Stomach smooth muscle (tissue), 2 donors: Measurements from ENCODE around the gene DHRS4.
"Not testable (repeated sequence)": the region's sequence is repeated elsewhere in the genome, so short reads cannot be mapped to it uniquely, and the experiment has no call there.

Source experiments
- H3K27ac ChIP-seq: one replicate; pipeline ENCODE4 v1.7.0; 2013; ENCODE audit warnings: mild to moderate bottlenecking, low read length, inconsistent platforms
- H3K27me3 ChIP-seq, 2 donors: one replicate each; pipeline ENCODE4 v1.7.0; 2013; ENCODE audit warnings: low read length in 2 of 2; ENCODE audit not compliant: insufficient read depth in 2 of 2, control insufficient read depth in 1 of 2
- H3K36me3 ChIP-seq, 2 donors: one replicate each; pipeline ENCODE4 v1.7.0; 2013; ENCODE audit warnings: low read length in 2 of 2; ENCODE audit not compliant: control insufficient read depth in 2 of 2, insufficient read depth in 2 of 2
- H3K4me1 ChIP-seq: one replicate; pipeline ENCODE4 v1.7.0; 2013; ENCODE audit warnings: low read length; ENCODE audit not compliant: control insufficient read depth, insufficient read depth
- H3K4me3 ChIP-seq, 2 donors: one replicate each; pipeline ENCODE4 v1.7.0; 2013; ENCODE audit warnings: low read length in 2 of 2
- H3K9ac ChIP-seq, 2 donors: one replicate each; pipeline ENCODE4 v1.7.0; 2013; ENCODE audit warnings: low read length in 2 of 2, mild to moderate bottlenecking in 1 of 2
- H3K9me3 ChIP-seq, 2 donors: one replicate each; pipeline ENCODE4 v1.7.0; 2013; ENCODE audit warnings: low read length in 2 of 2; ENCODE audit not compliant: control insufficient read depth in 2 of 2
- donor health status: healthy.
- donor health status: Pancreatic carcinoma.

DHRS4 gene

DNA sequence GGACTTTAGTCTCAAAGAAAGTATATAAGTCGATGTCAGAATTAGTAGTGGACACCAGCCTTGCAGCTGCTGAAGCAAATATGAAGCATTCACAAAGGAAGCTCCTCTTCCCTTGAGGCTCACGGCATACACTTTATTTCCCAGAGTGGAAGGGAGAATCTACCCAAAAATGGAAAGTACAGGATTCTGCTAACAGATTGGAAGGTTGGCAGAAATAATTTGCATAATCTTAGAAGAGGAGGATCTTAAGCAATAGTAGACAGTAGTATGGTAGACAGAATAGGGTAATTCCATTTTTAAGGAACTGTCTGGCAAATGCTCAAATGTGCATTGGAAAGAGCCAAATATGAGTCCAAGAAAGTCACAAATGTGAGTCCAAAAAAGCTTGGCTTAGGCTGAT is 2.2 kb downstream of the DHRS4 start:
- H3K36me3 ChIP-seq, H3K9me3 ChIP-seq: not testable (repeated sequence)

DNA sequence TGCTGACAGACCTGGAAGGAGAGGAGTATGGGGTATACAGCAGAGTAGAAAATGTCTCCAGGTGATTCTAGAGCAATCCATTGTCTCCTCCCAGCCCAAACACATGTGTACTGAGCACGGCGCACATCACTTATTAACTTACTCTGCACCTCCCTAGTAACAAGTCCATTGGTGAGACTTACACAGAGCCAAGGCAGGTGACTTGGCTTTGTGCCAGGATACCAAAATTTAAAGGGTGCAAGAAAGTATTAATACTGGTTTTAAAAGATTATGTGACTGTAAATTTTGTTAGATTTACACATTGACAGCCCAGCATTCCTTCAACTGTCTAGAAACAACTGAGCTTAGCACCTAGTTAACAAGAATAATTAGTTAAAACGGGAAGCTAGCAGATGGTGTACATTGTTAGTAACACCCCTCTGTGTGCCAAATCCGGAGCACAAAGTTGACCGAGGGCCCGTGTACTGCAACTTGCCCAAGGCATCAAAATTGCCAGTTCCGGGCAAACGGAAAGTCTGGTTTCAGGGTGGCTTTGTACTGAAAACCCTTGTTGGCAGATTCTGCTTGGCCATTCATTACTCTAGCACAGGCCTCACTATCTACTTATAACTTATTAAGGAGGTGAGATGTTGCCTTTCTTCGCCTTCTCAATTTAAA is 4.5 kb downstream of the DHRS4 start:
- not testable (repeated sequence) for H3K9ac ChIP-seq, H3K36me3 ChIP-seq

More for the DNA sequence above, 2.2 kb downstream of the DHRS4 start:
- H3K27me3 ChIP-seq, H3K27ac ChIP-seq, H3K4me3 ChIP-seq, H3K9ac ChIP-seq: not testable (repeated sequence)
- peaks cover 16% of the 10 kb centered on the region for H3K4me1 ChIP-seq

DNA sequence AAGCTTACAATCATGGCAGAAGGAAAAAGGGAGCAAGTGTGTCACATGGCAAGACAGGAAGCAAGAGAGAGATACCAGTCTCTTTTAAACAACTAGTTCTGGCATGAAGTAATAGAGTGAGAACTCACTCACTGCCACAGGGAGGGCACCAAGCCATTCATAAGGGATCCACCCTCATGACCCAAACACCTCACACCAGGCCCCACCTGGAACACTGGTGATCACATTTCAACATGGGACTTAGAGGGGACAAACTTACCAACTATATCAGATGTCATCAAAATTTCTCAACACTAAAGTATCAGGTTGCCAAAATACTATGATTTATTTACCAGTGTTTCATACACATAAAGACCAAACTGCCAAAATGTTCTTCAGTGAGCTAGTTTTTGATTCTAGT is 7.3 kb downstream of the DHRS4 start:
- not testable (repeated sequence) for H3K9ac ChIP-seq, H3K4me1 ChIP-seq, H3K27ac ChIP-seq, H3K4me3 ChIP-seq, H3K36me3 ChIP-seq, H3K9me3 ChIP-seq, H3K27me3 ChIP-seq

More for the DNA sequence above, 4.5 kb downstream of the DHRS4 start:
- H3K9me3 ChIP-seq, H3K27ac ChIP-seq, H3K4me1 ChIP-seq, H3K4me3 ChIP-seq, H3K27me3 ChIP-seq: not testable (repeated sequence)

DNA sequence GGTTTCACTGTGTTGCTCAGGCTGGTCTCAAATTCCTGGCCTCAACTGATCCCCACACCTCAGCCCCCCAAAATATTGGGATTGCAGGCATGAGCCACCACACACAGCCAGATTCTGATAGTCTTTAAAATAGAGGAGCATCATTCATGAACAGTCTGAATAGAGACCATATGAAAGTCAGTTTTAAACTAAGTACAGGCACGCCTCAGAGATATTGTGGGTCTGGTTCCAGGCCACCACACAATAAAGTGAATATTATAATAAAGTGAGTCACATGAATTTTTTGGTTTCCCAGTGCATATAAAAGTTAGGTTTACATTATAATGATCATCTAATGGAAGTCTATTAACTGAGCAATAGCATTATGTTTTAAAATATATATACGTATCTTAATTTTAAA is 8.1 kb downstream of the DHRS4 start:
- not testable (repeated sequence) for H3K9ac ChIP-seq, H3K27me3 ChIP-seq, H3K27ac ChIP-seq, H3K9me3 ChIP-seq, H3K4me3 ChIP-seq, H3K4me1 ChIP-seq, H3K36me3 ChIP-seq

DNA sequence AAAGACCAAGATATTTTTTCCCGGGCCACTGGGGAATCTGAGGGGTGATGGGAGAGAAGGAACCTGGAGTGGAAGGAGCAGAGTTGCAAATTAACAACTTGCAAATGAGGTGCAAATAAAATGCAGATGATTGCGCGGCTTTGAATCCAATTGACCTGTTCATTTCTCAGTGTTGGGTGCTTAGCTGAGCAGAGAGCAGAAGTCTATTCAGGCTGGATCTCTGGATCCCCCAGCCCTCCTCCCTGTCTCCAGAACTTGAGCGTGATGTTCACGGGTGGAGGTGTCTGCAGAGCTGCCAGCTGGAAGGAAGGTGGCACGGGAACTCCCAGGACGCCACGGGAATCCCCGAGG is 15.5 kb downstream of the DHRS4 start:
- not testable (repeated sequence) for H3K4me1 ChIP-seq, H3K9me3 ChIP-seq, H3K27ac ChIP-seq, H3K27me3 ChIP-seq, H3K36me3 ChIP-seq, H3K4me3 ChIP-seq, H3K9ac ChIP-seq

DNA sequence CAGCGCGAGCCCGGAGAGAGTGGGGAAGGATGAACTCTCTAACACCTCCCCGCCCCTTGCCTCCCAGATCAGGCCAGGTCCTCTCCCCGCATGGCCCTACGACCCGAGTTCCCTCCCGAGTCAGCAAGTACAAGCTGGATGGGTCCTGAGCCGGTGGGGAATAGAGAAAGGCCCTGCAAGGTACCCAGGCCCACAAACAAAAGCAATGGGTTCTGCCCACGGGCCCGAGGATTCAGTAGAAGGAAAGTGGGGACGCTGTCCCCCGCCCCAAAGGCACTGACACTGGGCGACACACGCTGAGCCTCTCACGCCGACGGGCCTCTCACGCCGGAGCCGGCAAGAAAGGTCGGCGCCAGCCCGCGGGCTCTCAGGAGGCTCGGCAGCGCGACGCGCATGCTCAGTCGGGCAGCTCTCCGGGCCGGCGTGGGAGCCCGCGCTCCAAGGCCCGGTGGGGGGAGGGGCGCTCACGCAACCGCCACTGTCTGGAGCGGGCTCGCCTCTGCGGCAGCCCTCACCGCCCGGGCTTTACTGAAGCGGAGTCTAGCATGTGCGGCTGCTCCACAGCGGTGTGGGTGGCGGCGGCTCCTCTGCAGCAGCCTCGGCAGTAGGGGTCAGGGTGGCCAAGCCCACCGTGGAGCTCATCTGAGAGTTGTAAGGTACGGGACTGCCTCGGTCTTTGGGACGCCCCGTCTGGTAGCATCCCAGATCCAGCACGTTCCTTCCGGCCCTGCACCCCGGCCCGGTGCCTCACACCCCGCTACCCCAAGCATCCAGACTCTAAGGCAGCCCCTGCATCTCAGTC is 16.1 kb downstream of the DHRS4 start:
- not testable (repeated sequence) for H3K4me1 ChIP-seq, H3K27me3 ChIP-seq, H3K36me3 ChIP-seq, H3K9me3 ChIP-seq, H3K9ac ChIP-seq, H3K27ac ChIP-seq
- H3K4me3 ChIP-seq, result peak overlapping the region; percentile 31 to 62

DNA sequence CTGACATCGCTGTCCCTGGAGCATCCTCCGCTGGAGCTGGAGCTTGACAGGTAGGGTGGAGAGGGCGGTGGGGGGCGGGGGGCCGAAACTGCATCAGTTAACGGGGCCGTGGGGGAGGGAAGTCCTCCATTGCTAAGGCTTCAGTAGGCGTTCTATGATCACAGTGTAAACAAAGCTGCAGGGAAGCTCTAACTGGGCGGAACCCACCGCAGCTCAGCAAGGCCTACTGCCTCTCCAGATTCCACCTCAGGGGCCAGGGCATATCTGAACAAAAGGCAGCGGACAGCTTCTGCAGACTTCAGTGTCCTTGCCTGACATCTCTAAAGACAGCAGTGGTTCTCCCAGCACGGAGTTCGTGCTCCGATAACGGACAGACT is 16.7 kb downstream of the DHRS4 start:
- H3K9ac ChIP-seq, result not testable (repeated sequence)

DNA sequence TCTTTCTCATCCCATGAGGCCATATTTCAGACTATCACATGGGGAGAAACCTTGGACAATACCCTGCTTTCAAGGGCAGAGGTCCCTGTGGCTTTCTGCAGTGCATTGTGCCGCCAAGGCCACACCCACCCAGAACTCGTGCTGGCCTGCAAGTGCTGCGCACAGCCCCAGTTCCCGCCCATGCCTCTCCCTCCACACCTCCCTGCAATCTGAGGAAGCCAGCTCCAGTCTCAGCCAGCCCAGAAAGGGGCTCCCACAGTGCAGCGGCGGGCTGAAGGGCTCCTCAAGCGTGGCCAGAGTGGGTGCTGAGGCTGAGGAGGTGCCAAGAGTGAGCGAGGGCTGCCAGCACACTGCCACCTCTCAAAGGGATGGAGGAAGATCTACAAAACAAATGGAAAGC is 19.6 kb downstream of the DHRS4 start:
- H3K9ac ChIP-seq, H3K4me1 ChIP-seq, H3K36me3 ChIP-seq, H3K27me3 ChIP-seq, H3K9me3 ChIP-seq, H3K4me3 ChIP-seq, H3K27ac ChIP-seq: not testable (repeated sequence)

More for the DNA sequence above, 16.7 kb downstream of the DHRS4 start:
- not testable (repeated sequence) for H3K27ac ChIP-seq, H3K4me3 ChIP-seq, H3K27me3 ChIP-seq, H3K36me3 ChIP-seq, H3K9me3 ChIP-seq, H3K4me1 ChIP-seq

DNA sequence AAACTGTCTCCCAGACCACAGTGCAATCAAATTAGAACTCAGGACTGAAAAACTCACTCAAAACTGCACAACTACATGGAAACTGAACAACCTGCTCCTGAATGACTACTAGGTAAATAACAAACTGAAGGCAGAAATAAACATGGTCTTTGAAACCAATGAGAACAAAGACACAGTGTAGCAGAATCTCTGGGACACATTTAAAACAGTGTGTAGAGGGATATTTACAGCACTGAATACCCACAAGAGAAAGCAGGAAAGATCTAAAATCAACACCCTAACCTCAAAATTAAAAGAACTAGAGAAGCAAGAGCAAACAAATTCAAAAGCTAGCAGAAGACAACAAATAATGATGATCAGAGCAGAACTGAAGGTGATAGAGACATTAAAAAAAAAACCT is 20.5 kb downstream of the DHRS4 start:
- H3K4me1 ChIP-seq, H3K4me3 ChIP-seq, H3K27me3 ChIP-seq, H3K9me3 ChIP-seq, H3K27ac ChIP-seq, H3K36me3 ChIP-seq, H3K9ac ChIP-seq: not testable (repeated sequence)

DNA sequence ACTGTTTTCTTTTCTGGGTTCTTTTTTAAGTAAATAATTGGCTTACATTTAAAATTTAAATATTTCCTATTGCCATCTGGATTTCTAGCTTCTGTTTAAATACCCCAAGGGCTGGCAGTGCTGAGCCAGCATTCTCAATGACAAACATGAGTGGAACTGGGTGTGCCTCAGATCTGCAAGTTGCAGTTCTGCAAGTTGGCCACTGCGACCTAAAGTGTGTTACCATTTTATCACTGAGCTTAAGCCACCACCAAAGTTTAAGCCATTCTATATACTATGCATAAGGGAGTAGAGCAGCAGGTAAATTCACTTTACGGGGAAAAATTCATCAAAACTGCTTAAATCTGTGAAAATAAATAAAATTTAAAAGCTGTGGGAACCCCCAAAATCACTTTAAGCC is 23.6 kb downstream of the DHRS4 start:
- H3K4me1 ChIP-seq, H3K4me3 ChIP-seq: not testable (repeated sequence)

DNA sequence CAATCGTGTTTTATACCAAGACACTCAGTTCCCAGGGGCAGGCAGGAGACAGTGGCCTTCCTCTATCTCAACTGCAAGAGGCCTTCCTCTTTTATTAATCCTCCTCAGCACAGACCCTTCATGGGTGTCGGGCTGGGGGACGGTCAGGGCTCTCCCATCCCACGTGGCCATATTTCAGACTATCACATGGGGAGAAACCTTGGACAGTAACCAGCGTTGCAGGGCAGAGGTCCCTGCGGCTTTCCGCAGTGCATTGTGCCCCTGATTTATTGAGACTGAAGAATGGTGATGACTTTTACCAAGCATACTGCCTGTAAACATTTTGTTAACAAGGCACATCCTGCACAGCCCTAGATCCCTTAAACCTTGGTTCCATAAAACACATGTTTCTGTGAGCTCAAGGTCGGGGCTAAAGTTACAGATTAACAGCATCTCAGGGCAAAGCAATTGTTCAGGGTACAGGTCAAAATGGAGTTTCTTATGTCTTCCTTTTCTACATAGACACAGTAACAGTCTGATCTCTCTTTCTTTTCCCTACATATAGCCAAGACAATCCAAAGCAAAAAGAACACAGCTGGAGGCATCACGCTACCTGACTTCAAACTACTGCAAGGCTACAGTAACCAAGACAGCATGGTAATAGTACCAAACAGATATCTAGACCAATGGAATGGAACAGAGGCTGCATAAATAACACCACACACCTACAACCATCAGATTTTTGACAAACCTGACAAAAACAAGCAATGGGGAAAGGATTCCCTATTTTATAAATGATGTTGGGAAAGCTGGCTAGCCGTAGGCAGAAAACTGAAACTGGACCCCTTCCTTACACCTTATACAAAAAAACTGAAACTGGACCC is 28.6 kb downstream of the DHRS4 start:
- not testable (repeated sequence) for H3K4me1 ChIP-seq, H3K36me3 ChIP-seq, H3K9me3 ChIP-seq, H3K9ac ChIP-seq, H3K27me3 ChIP-seq, H3K4me3 ChIP-seq, H3K27ac ChIP-seq

More for the DNA sequence above, 23.6 kb downstream of the DHRS4 start:
- not testable (repeated sequence) for H3K27me3 ChIP-seq, H3K27ac ChIP-seq, H3K9me3 ChIP-seq, H3K36me3 ChIP-seq, H3K9ac ChIP-seq
